DMS114 treated with DMSO at 0.1 percent for 48 hours (cell line): ENCODE measurements around the gene TBX4.
"Not testable (repeated sequence)": the region's sequence is repeated elsewhere in the genome, so short reads cannot be mapped to it uniquely, and the experiment has no call there.

Experiments used
- DNase-seq: peaks from one replicate; lab custom pipeline; 2025; ENCODE audit not compliant: unreplicated experiment; lab: John Stamatoyannopoulos, UW

Gene TBX4

GRCh38 chr17:61427567-61427966 lies 24.7 kb upstream of the TBX4 start:
- DNase-seq, result no peak

- DNase-seq, result no peak
Observed at GRCh38 chr17:61429274-61429673, 22.9 kb upstream of the TBX4 start.

- DNase-seq, result not testable (repeated sequence)
Observed at GRCh38 chr17:61429831-61430230, 22.4 kb upstream of the TBX4 start.

GRCh38 chr17:61431594-61432311 lies 20.5 kb upstream of the TBX4 start:
- DNase-seq, result no peak

GRCh38 chr17:61436273-61436672 lies 15.9 kb upstream of the TBX4 start:
- no peak for DNase-seq

- no peak for DNase-seq
Observed at GRCh38 chr17:61436995-61437704, 15.1 kb upstream of the TBX4 start.

- DNase-seq, result no peak
Observed at GRCh38 chr17:61440697-61441096, 11.5 kb upstream of the TBX4 start.

GRCh38 chr17:61441507-61441906 lies 10.7 kb upstream of the TBX4 start:
- DNase-seq, result not testable (repeated sequence)

GRCh38 chr17:61442136-61442775 lies 10.0 kb upstream of the TBX4 start:
- DNase-seq, result no peak

GRCh38 chr17:61442878-61443474 lies 9.2 kb upstream of the TBX4 start:
- no peak for DNase-seq

- no peak for DNase-seq
Observed at GRCh38 chr17:61443475-61443882, 8.7 kb upstream of the TBX4 start.

- no peak for DNase-seq
Observed at GRCh38 chr17:61444075-61444474, 8.1 kb upstream of the TBX4 start.

- no peak for DNase-seq
Observed at GRCh38 chr17:61444831-61445230, 7.4 kb upstream of the TBX4 start.

GRCh38 chr17:61447358-61447757 lies 4.9 kb upstream of the TBX4 start:
- no peak for DNase-seq

- no peak for DNase-seq
Observed at GRCh38 chr17:61448042-61448441, 4.2 kb upstream of the TBX4 start.

- DNase-seq, result not testable (repeated sequence)
Observed at GRCh38 chr17:61449140-61449539, 3.1 kb upstream of the TBX4 start.

GRCh38 chr17:61449707-61450640 lies 2.2 kb upstream of the TBX4 start:
- no peak for DNase-seq

GRCh38 chr17:61450641-61451537 lies 1.3 kb upstream of the TBX4 start:
- no peak for DNase-seq

GRCh38 chr17:61451538-61452300 lies 503 bp upstream of the TBX4 start:
- DNase-seq, result no peak
